Neural cell (in vitro differentiated cells): ENCODE measurements around the gene HLCS.

Source experiments
- CTCF ChIP-seq: fragments of 450-650 bp; IDR thresholded peaks from 2 replicates; pipeline ENCODE4 v1.5.1; 2014; ENCODE audit warnings: antibody characterized with exemption, mild to moderate bottlenecking, moderate library complexity; ENCODE audit not compliant: poor library complexity, severe bottlenecking
- EP300 ChIP-seq: fragments of 450-650 bp; conservative IDR thresholded peaks from 2 replicates; pipeline ENCODE4 v1.6.1; 2014; ENCODE audit warnings: antibody characterized with exemption, mild to moderate bottlenecking, moderate library complexity; ENCODE audit not compliant: poor library complexity, severe bottlenecking
- EZH2 ChIP-seq: fragments of 200-600, 300-800 bp; shearing (Covaris generic), sonication (generic); IDR thresholded peaks from 2 replicates; pipeline ENCODE4 v1.6.1; 2014; ENCODE audit warnings: antibody characterized with exemption, low read length, borderline replicate concordance, mild to moderate bottlenecking; ENCODE audit not compliant: insufficient read depth, poor library complexity, severe bottlenecking
- POLR2AphosphoS5 ChIP-seq: IDR thresholded peaks from 2 replicates; pipeline ENCODE4 v1.6.1; 2012
- RAD21 ChIP-seq: fragments of 450-650 bp; conservative IDR thresholded peaks from 2 replicates; pipeline ENCODE4 v1.6.1; 2014; ENCODE audit warnings: antibody characterized with exemption, mild to moderate bottlenecking, moderate library complexity
- REST ChIP-seq: IDR thresholded peaks from 2 replicates; pipeline ENCODE4 v1.6.1; 2012; ENCODE audit warnings: borderline replicate concordance
- SMC3 ChIP-seq: fragments of 450-650 bp; conservative IDR thresholded peaks from 2 replicates; pipeline ENCODE4 v1.6.1; 2014; ENCODE audit warnings: antibody characterized with exemption, mild to moderate bottlenecking, moderate library complexity; ENCODE audit not compliant: poor library complexity
- TAF1 ChIP-seq: IDR thresholded peaks from 2 replicates; pipeline ENCODE4 v1.6.1; 2012; ENCODE audit warnings: low read depth

GRCh38 chr21:36820176-36821031 lies 146.1 kb downstream of the HLCS start:
- no peak for TF ChIP-seq POLR2AphosphoS5
- no peak for TF ChIP-seq CTCF
- TF ChIP-seq EZH2, result no peak
- TF ChIP-seq RAD21, result no peak
- TF ChIP-seq TAF1, result no peak
- no peak for TF ChIP-seq REST
- no peak for TF ChIP-seq EP300
- no peak for TF ChIP-seq SMC3
